ENCODE results near the gene RGS6.
"Not testable (repeated sequence)": the region's sequence is repeated elsewhere in the genome, so short reads cannot be mapped to it uniquely, and the experiment has no call there.

The RGS6 gene

GRCh38 chr14:71932229-71932981, at the start of gene RGS6:
Gene RGS6 (plus strand): TSS chr14:71932429.
- DNase-seq (ENCODE audit: extremely low read depth, low read depth): no peak
- TF ChIP-seq CTCF (IDR thresholded peaks at IDR 0.05; ENCODE audit: low read depth, low read length): no peak

- DNase-seq (ENCODE audit: extremely low read depth, low read depth): no peak
- no peak for TF ChIP-seq CTCF (IDR thresholded peaks at IDR 0.05; ENCODE audit: low read depth, low read length)
Measured at GRCh38 chr14:71883094-71883493, 49.1 kb upstream of the RGS6 start.

- no peak for DNase-seq (ENCODE audit: extremely low read depth, low read depth)
- no peak for TF ChIP-seq CTCF (IDR thresholded peaks at IDR 0.05; ENCODE audit: low read depth, low read length)
Measured at GRCh38 chr14:71885301-71885700, 46.9 kb upstream of the RGS6 start.

- DNase-seq (ENCODE audit: extremely low read depth, low read depth): not testable (repeated sequence)
Measured at GRCh38 chr14:71887802-71888201, 44.4 kb upstream of the RGS6 start.

GRCh38 chr14:71890541-71890940, 41.7 kb upstream of the RGS6 start:
- no peak for TF ChIP-seq CTCF (IDR thresholded peaks at IDR 0.05; ENCODE audit: low read depth, low read length)
- DNase-seq (ENCODE audit: extremely low read depth, low read depth): no peak

GRCh38 chr14:71891185-71891584, 41.0 kb upstream of the RGS6 start:
- TF ChIP-seq CTCF (IDR thresholded peaks at IDR 0.05; ENCODE audit: low read depth, low read length): no peak
- no peak for DNase-seq (ENCODE audit: extremely low read depth, low read depth)

GRCh38 chr14:71891970-71892369, 40.3 kb upstream of the RGS6 start:
- DNase-seq (ENCODE audit: extremely low read depth, low read depth): no peak
- TF ChIP-seq CTCF (IDR thresholded peaks at IDR 0.05; ENCODE audit: low read depth, low read length): no peak

GRCh38 chr14:71905031-71905430, 27.2 kb upstream of the RGS6 start:
- DNase-seq (ENCODE audit: extremely low read depth, low read depth): no peak
- TF ChIP-seq CTCF (IDR thresholded peaks at IDR 0.05; ENCODE audit: low read depth, low read length): no peak
